Smooth muscle cell (in vitro differentiated cells): ENCODE measurements around the gene ANGPTL7. TPM values are rescaled to one million over a fixed set of nuclear protein-coding genes. Genes with fewer than 3 reads are reported as not detected.

ENCODE experiments used
- DNase-seq: peaks from one replicate; lab custom pipeline; 2025; ENCODE audit not compliant: unreplicated experiment; lab: John Stamatoyannopoulos, UW
- H2AFZ ChIP-seq: fragments of 200-600 bp; sonication (generic); 2 replicates; pipeline ENCODE4 v1.6.0; 2016; ENCODE audit warnings: antibody characterized with exemption, low read depth, mild to moderate bottlenecking
- H3F3A ChIP-seq: fragments of 200-600 bp; sonication (generic); 2 replicates; pipeline ENCODE4 v1.6.0; 2017; ENCODE audit warnings: antibody characterized with exemption, low read depth
- H3K27ac ChIP-seq: fragments of 200-600 bp; sonication (generic); 2 replicates; pipeline ENCODE4 v1.5.1; 2016; ENCODE audit warnings: low read depth, mild to moderate bottlenecking
- H3K27me3 ChIP-seq: fragments of 200-600 bp; sonication (generic); 2 replicates; pipeline ENCODE4 v1.6.1; 2016; ENCODE audit warnings: low read depth, mild to moderate bottlenecking
- H3K36me3 ChIP-seq: fragments of 200-600 bp; sonication (generic); 2 replicates; pipeline ENCODE4 v1.5.1; 2016; ENCODE audit warnings: low read depth
- H3K4me1 ChIP-seq: fragments of 200-600 bp; sonication (generic); 2 replicates; pipeline ENCODE4 v1.5.1; 2016; ENCODE audit warnings: low read depth
- H3K4me2 ChIP-seq: fragments of 200-600 bp; sonication (generic); 2 replicates; pipeline ENCODE4 v1.6.0; 2016; ENCODE audit warnings: mild to moderate bottlenecking
- H3K4me3 ChIP-seq: fragments of 200-600 bp; sonication (generic); 2 replicates; pipeline ENCODE4 v1.5.1; 2016; ENCODE audit warnings: mild to moderate bottlenecking
- H3K79me2 ChIP-seq: fragments of 200-600 bp; sonication (generic); 2 replicates; pipeline ENCODE4 v1.6.0; 2016; ENCODE audit warnings: low read depth, mild to moderate bottlenecking
- H3K9ac ChIP-seq: fragments of 200-600 bp; sonication (generic); 2 replicates; pipeline ENCODE4 v1.6.0; 2016; ENCODE audit warnings: low read depth
- H3K9me3 ChIP-seq: fragments of 200-600 bp; sonication (generic); replicated peaks from 2 replicates; pipeline ENCODE4 v1.5.1; 2016; ENCODE audit warnings: low read depth
- H4K20me1 ChIP-seq: fragments of 200-600 bp; sonication (generic); 2 replicates; pipeline ENCODE4 v1.6.0; 2016; ENCODE audit warnings: low read depth
- CTCF ChIP-seq: fragments of 200-600 bp; sonication (generic); IDR thresholded peaks from 2 replicates; pipeline ENCODE4 v1.5.1; 2017; ENCODE audit warnings: borderline replicate concordance, mild to moderate bottlenecking, antibody characterized with exemption; ENCODE audit not compliant: insufficient read depth, poor library complexity, severe bottlenecking
- WGBS: methylation state at CpG from one replicate; pipeline ENCODE4 v1.1.7; 2016; ENCODE audit warnings: low lambda C conversion rate; 5-methylcytosine and 5-hydroxymethylcytosine counted together
- polyA plus RNA-seq: library from polyadenylated mRNA; unstranded; fragments of >200 nt; fragmentation: Nextera tagmentation; extraction: Ambion mirVana; gene quantifications from 2 replicates; pipeline ENCODE4 v1.2.1, GENCODE V29; 2016
- total RNA-seq: library from RNA; depleted of rRNA; stranded (reverse); fragments of >200 nt; gene quantifications from 2 replicates; pipeline ENCODE4 v1.2.3, GENCODE V29; 2014

The ANGPTL7 gene
- total and polyA plus RNA-seq, 2 experiments from 2014 or later = 0.31 TPM; not detected in 1

- Histone ChIP-seq H3F3A (no peaks in the 10 kb centered on the region), H3K4me1 (no peaks in the 10 kb centered on the region), H3K36me3 (peaks cover 16% of the 10 kb centered on the region), H3K79me2 (no peaks in the 10 kb centered on the region), H3K4me2 (no peak overlapping the region), H3K27ac (no peak overlapping the region), H4K20me1 (no peaks in the 10 kb centered on the region), H3K9ac (no peak overlapping the region), H3K27me3 (no peaks in the 10 kb centered on the region), H2AFZ (no peak overlapping the region), H3K4me3 (no peak overlapping the region), H3K9me3 (no peaks in the 10 kb centered on the region)
- WGBS = 91% methylated on average over 2 of the region's 2 CpGs
- no peak for DNase-seq
- TF ChIP-seq CTCF = no peak
Observed at GRCh38 chr1:11143907-11144306, 45.2 kb upstream of the ANGPTL7 start.

- 86% methylated on average over 12 of the region's 12 CpGs for WGBS
- Histone ChIP-seq H3K9ac (no peak overlapping the region), H3K4me1 (no peaks in the 10 kb centered on the region), H3K79me2 (no peaks in the 10 kb centered on the region), H2AFZ (no peak overlapping the region), H3K4me2 (no peak overlapping the region), H3F3A (no peaks in the 10 kb centered on the region), H3K36me3 (peaks cover 16% of the 10 kb centered on the region), H3K9me3 (no peaks in the 10 kb centered on the region), H3K4me3 (no peak overlapping the region), H3K27me3 (no peaks in the 10 kb centered on the region), H3K27ac (no peak overlapping the region), H4K20me1 (no peaks in the 10 kb centered on the region)
- TF ChIP-seq CTCF = no peak
- DNase-seq = no peak
Observed at GRCh38 chr1:11144570-11145256, 44.4 kb upstream of the ANGPTL7 start.

GRCh38 chr1:11145741-11146140 is 43.4 kb upstream of the ANGPTL7 start:
- TF ChIP-seq CTCF = no peak
- H3K4me3 ChIP-seq = no peak overlapping the region
- peaks cover 16% of the 10 kb centered on the region for H3K36me3 ChIP-seq
- H3K9ac ChIP-seq = no peak overlapping the region
- H3K4me2 ChIP-seq = no peak overlapping the region
- no peaks in the 10 kb centered on the region for H3K27me3 ChIP-seq
- no peaks in the 10 kb centered on the region for H3K9me3 ChIP-seq
- no peak for DNase-seq
- H3K27ac ChIP-seq = no peak overlapping the region
- H4K20me1 ChIP-seq = no peaks in the 10 kb centered on the region
- 93% methylated on average over 6 of the region's 6 CpGs for WGBS
- H3F3A ChIP-seq = no peaks in the 10 kb centered on the region
- H3K4me1 ChIP-seq = no peaks in the 10 kb centered on the region
- H2AFZ ChIP-seq = no peak overlapping the region
- H3K79me2 ChIP-seq = no peaks in the 10 kb centered on the region

GRCh38 chr1:11147197-11147770 is 41.9 kb upstream of the ANGPTL7 start:
- no peaks in the 10 kb centered on the region for H3K79me2 ChIP-seq
- H3F3A ChIP-seq = no peaks in the 10 kb centered on the region
- no peak overlapping the region for H3K4me2 ChIP-seq
- H4K20me1 ChIP-seq = no peaks in the 10 kb centered on the region
- no peak overlapping the region for H3K27ac ChIP-seq
- H3K4me3 ChIP-seq = no peak overlapping the region
- H2AFZ ChIP-seq = no peak overlapping the region
- H3K9me3 ChIP-seq = no peaks in the 10 kb centered on the region
- 79% methylated on average over 4 of the region's 4 CpGs for WGBS
- DNase-seq = no peak
- TF ChIP-seq CTCF = no peak
- H3K27me3 ChIP-seq = no peaks in the 10 kb centered on the region
- no peaks in the 10 kb centered on the region for H3K4me1 ChIP-seq
- H3K36me3 ChIP-seq = peaks cover 16% of the 10 kb centered on the region
- no peak overlapping the region for H3K9ac ChIP-seq
